HG02840 (cell line): Measurements from ENCODE around the gene FOXL1.

Experiments used
- ATAC-seq: cut with Tn5 transposase; IDR thresholded peaks from one replicate; pipeline ENCODE4 v1.9.1; 2021; ENCODE audit warnings: mild to moderate bottlenecking, moderate library complexity, moderate number of reproducible peaks; ENCODE audit not compliant: unreplicated experiment, low FRiP score

Gene FOXL1

DNA sequence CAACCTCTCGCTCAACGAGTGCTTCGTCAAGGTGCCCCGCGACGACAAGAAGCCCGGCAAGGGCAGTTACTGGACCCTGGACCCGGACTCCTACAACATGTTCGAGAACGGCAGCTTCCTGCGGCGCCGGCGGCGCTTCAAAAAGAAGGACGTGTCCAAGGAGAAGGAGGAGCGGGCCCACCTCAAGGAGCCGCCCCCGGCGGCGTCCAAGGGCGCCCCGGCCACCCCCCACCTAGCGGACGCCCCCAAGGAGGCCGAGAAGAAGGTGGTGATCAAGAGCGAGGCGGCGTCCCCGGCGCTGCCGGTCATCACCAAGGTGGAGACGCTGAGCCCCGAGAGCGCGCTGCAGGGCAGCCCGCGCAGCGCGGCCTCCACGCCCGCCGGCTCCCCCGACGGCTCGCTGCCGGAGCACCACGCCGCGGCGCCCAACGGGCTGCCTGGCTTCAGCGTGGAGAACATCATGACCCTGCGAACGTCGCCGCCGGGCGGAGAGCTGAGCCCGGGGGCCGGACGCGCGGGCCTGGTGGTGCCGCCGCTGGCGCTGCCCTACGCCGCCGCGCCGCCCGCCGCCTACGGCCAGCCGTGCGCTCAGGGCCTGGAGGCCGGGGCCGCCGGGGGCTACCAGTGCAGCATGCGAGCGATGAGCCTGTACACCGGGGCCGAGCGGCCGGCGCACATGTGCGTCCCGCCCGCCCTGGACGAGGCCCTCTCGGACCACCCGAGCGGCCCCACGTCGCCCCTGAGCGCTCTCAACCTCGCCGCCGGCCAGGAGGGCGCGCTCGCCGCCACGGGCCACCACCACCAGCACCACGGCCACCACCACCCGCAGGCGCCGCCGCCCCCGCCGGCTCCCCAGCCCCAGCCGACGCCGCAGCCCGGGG lies 10.4 kb upstream of the FOXL1 start:
- ATAC-seq = no peak

DNA sequence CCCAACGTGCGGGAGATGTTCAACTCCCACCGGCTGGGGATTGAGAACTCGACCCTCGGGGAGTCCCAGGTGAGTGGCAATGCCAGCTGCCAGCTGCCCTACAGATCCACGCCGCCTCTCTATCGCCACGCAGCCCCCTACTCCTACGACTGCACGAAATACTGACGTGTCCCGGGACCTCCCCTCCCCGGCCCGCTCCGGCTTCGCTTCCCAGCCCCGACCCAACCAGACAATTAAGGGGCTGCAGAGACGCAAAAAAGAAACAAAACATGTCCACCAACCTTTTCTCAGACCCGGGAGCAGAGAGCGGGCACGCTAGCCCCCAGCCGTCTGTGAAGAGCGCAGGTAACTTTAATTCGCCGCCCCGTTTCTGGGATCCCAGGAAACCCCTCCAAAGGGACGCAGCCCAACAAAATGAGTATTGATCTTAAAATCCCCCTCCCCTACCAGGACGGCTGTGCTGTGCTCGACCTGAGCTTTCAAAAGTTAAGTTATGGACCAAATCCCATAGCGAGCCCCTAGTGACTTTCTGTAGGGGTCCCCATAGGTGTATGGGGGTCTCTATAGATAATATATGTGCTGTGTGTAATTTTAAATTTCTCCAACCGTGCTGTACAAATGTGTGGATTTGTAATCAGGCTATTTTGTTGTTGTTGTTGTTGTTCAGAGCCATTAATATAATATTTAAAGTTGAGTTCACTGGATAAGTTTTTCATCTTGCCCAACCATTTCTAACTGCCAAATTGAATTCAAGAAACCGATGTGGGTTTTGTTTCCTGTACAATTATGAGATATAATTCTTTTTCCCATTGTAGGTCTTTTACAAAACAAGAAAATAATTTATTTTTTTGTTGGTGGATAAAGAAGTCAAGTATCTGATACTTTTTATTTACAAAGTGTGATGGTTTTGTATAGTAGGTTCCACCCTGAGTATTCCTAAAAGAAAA lies 9.4 kb upstream of the FOXL1 start:
- no peak for ATAC-seq

DNA sequence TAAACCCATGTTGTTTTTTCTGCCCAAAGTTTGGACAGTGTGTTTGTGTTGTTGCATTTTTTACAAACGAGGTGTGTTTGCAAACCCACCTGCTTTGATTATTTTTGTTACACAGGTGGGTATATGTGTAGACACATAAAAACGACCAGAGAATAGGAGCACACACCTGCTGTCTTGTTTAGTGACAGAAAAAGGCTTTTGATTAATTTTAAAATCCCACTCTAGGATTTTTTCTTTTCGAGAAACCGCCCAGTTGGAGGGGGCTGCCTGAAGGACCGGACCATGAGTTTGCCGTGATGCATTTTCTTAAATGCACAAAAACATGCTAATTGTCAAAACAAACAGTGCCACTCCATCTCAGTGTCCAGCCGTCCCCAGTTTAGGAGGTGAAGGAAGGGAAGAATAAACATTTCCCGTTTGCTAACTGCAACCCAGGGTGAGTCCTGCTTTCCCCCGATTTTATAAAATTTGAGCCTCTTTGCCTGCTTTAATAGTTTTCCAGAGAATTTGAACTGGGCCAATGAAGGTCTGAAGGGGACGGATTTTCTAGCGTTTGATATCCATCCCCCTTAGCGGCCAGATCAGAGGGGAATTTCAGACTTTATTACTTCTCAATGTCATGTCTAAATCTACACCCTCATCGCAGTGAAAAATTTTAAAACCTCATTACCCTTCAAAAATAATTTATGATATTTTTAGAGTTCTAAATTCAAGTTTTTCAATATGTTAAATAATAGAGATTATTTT lies 8.5 kb upstream of the FOXL1 start:
- no peak for ATAC-seq

DNA sequence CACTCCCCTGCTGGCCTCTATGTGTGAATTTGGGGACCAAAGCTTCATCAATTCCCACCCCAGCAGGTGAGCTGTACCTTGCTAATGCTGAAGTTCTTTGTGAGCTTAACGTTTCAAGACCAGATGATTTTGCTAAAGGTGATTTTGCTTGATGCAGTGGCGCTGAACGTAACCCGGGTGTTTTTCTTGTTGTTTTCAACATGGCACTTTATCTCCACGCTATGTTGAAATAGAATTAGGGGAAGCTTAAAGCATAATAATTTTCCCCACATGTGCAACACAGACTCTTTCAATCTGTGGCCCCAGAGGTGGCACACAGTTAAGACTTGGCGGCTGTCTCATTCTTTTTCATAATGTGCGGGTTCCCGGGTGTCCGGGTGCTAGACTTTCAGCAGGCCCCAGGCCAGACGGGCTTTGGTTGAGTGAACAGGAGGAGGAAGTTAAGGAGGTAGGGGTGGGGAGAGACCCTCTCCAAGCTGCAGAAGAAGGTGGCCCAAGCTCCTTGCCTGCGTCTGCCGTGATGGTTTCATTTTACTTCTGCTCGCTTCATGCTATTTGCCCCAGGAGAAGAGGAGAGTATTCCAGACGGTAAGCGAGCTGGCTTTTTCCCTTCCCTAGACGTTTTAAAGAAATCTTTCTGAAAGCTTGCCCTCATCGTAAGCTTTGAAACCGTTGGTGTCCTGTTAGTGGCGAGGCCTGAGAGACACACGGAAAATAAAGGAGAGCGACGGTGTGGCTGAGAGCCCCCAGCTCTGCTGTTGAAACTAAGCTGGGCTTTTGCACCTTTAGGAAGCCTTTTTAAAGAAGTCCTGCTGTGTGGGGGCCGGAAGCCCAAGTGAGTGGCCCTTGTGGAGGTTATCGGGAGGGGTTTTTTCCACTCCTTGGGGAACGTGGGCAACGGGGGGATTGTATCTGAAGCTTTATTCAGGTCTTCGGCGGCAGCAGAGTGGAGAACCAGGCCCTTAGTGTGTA lies 7.5 kb upstream of the FOXL1 start:
- ATAC-seq = no peak

DNA sequence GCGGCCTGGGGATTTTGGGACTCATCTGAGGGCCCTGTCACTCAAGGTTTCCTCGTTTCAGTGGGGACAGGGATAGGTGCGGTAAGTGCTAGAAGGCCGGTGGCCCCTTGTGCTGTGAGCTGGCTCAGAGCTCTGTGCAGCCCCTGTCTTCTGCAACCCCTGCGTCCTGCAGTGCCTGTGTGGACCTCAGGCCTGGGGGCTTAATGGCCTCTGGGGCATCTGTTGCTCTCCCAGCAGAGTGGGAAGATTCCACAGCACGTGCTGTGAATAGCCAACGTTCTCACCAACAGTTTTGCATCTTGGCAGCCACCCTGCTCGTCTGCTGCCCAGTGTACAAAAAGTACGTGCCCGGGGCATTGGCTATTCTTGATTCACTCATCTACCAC lies 6.8 kb upstream of the FOXL1 start:
- ATAC-seq = no peak

DNA sequence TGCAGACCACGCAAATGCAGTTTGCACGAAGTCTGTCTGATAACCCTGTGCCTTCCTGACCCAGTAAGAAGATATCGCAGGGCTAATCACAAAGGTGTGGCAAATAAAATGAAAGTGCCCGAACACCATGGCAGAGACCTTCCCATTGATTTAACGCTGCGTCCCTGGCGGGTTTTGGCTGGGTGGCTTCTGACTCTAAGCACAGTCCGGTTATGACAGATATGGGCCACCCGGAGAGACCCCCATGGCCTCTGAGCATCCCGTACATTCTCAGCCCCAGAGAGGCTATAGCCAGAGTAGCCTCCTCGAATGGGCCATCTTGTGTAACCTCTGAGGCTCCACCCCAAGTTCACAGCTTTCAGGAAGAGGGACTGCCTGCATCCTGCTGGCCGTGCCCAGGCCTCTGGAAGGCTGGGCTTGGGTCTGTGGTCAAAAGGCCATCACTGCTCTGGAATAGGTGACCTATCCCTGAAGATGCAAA lies 6.3 kb upstream of the FOXL1 start:
- no peak for ATAC-seq

DNA sequence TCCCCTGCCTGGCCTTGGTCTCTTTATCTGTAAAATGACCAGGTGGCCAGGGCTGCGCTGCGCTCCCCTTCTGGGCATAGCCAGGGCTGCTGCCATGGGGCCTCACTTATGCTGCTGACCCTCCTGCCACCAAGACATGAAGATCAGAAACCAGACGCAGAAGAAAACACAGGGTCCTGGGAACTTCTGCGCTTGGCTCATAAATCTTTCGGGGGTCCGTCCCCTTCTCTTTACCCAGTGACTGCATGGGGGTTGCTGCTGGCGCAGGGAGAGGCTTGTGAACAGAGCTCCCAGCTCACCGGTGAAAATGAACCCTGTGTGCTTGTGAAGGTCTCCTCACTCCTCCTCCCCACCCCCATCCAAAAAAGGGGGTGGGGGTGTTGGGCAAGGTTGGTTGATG lies 5.7 kb upstream of the FOXL1 start:
- ATAC-seq = no peak

DNA sequence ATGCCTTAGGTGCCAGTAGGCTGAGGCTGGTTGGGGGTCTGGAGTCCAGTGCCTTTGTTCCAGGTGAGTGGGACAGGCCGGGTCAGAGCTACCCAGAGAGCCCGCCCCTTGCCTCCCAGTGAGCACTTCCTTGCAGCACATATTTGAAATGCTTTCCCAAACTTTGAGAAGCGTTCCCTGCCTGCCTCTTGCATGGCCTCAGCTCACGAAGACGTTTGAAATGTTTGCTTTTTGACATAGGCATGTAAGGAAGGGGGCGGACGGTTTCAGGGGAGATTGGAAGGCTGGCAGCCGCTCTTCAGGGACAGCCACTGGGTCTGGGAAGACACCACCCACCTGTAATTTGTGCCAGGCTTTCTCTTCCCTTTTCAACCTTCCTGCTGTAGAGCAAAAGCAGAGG lies 5.1 kb upstream of the FOXL1 start:
- no peak for ATAC-seq

DNA sequence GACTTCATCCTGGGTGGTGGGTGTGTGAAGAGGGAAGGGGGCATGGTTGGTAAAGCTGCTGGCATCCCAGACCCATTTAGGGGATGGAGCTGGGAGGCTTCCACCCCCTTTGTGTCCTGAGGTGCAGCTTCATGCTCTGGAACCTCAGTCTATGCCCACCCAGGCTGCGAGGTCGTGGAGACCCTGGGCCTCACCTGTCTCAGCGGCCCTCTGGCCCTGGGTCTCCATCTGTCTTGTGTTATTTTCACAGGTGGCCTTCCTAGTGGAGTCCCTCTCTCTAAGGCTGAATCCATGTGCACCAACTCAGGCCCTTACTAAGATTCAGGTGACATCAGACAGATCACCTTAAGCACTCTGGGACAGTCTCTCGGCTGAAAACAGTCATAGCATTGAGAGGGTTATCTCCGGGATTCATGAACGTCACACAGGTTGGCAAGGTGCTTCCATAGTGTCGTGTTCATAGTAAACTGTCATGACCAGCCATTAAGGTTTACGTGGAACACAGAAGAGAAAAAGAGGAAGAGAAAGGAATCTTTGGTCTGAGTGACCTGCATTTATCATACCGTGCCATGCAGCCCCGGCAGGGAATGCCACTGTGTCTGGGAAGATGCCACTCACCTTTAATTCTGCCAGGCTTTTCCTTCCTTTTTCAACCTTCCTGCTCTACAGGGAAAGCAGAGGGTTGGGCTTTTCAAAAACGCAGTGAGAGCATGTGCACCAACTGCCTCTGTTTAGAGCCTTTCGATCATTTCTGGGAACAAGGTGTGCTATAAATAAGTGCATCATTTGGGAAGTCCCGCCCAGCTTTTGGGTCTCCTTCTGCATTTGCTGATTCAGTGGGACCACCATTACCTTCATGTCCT lies 4.5 kb upstream of the FOXL1 start:
- ATAC-seq = no peak

DNA sequence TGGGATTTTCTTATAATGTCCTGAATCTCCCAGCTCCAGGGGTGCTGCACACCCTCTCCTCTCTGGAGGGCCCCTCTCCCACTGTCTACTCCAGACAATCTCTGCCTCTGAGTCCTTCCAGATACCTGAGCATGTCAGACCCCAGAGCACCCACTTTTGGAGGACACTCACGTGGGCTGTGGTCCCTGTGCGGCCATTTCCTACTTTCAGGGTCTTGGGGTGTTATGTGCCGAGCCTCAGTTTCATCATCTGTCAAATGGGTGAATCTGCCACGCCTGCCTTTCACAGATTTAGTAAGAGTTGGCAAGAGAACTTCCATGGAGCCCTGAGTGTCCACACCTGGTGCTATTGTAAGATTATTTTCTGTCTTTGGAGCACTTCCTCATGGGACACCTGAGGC lies 3.7 kb upstream of the FOXL1 start:
- ATAC-seq = no peak

DNA sequence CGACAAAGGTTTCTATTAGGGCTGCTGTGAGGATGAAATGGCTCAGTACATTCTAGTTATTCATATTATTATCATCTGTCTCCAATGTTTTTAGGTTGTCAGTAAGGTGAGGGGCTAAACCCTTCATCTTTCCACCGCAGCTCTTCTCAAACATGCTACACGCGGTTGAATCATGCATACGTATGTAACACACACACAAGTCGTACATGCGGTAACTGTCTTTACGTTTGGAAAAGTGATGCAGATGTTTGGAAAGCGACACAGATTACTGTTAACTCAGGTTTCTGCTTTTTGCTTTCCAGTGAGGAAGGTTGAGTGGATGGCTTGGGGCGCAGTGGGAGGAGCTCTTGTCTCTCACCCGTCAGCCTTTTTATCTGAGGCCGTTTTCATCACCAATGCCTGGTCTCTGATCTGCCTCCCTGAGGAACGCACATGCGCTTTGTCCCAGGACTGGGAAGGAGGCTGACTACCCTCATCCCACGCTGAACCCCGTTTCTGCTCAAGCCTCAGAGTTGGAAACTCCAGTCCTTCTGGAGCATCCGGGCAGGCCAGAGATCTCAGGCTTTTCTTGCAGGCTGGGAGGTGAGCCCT lies 3.2 kb upstream of the FOXL1 start:
- no peak for ATAC-seq

DNA sequence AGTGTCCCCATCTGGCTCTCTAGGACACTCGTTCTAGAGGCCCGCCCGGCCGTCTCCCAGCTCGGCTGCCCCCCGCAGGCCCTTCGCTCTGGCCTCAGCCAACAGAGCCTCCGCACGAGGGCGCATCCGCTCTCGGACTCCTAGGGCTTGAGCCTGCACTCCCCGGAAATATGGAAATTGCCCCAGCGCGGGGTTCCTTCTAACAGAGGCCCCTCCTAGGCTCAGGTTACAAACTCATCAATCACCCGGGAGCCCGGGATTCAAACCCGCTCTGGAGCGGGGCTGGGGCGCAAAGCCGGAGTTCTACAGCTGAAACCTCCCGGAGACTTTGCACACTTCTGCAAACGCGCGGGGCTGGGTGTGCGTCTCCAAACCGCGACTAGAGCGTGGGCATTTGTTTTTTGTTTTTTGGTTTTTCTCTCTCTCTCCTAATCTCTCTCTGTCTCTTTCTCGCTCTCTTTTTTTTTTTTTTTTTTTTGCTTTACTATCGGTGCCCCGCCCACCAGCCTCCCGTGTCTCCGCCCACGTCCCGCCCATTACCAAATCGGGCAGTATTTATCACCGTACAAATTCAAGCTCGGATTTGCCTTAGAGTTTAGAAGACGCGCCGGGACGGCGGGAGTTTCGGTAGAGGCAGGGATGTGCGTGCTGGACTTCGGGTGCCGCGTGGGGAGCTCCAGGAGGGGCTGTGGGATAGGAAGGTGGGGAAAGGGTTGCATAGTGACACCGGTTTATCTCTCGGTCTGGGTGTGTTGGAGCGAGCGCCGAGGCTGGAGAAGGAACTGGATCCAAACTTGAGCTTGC lies 2.4 kb upstream of the FOXL1 start:
- ATAC-seq = no peak

DNA sequence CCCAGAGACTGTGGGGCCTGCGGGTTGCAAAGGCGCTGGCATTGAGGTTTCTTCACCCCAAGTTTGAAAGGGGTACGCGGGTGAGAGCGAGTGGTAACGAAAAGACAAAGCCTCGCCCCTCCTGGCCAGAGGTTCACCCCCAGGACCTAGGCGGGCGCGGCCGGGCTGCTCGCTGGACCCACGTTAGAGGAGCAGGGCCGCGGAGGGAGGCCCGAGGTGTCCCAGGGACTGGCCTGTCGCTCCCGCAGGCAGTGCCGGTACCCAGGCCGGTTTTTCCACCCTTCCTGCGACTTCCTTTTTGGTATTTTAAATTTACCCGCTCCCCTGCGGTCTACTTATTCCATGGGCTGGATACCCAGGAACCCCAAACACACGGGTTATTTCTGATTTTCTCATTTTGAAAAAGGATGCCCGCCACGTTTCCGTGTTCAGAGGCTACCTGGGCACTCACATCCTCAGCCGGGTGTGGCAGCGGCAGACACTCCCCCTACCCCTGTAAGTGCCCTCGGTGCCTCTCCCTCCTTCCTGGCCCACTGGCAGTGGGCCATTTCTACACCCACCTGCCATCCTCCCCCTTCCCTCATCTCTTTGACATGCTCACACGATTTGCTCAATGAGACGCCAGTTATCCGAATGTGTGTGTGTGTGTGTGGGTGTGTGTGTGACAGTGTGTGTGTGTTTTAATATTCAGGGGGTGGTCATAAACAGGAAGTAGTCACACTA lies 1.6 kb upstream of the FOXL1 start:
- ATAC-seq = no peak

DNA sequence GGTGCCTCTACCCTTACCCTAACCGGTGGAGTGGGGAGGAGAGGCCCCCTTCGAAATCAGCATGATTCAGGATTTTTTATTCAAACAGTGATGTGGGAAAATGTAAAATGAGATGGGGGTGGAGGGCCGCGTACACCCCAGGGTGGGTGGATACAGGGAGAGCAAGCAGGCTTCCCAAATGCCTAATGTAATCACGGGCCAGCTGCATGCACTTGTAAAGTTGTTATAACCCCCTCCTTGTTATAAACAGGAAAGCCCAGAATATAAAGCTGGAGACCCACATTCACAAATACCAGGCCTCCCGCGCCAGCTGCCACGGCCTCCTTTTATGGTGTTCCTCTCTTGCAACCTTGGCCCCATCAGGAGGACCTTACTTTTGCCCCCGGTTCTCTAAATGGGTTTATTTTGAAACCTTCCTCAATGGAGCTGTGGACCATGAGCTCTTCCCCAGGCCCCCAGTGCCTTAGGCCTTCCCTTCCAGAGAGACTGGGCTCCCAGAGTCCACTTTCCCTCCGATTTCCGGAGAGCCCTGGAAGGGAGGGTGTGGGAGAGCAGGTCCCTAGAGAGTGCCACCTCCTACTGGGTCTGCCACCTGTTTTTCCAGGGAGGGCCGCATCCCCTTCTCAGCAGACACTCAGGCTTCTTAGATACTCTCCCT lies 906 bp upstream of the FOXL1 start:
- ATAC-seq = no peak

DNA sequence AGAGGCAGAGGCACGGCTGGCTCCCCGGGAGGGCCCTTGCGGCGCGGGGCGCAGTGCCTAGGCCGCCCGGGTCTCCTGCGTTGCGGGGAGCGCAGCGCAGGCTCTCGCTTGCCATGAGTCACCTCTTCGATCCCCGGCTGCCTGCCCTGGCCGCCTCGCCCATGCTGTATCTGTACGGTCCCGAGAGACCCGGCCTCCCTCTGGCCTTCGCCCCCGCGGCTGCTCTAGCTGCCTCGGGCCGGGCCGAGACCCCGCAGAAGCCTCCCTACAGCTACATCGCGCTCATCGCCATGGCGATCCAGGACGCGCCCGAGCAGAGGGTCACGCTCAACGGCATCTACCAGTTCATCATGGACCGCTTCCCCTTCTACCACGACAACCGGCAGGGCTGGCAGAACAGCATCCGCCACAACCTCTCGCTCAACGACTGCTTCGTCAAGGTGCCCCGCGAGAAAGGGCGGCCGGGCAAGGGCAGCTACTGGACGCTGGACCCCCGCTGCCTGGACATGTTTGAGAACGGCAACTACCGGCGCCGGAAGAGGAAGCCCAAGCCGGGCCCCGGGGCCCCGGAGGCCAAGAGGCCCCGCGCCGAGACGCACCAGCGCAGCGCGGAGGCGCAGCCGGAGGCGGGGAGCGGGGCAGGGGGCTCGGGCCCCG lies 390 bp downstream of the FOXL1 start:
- ATAC-seq = no peak
